Breast epithelium (tissue), 3 donors: ENCODE measurements around the gene SEMA4C.

Experiments
- CTCF ChIP-seq, 3 donors: fragments of 450-650 bp; IDR thresholded peaks; one replicate each; pipeline ENCODE4 v1.5.1; 2016 to 2017; ENCODE audit warnings: antibody characterized with exemption in 3 of 3, mild to moderate bottlenecking in 3 of 3, moderate library complexity in 3 of 3
- POLR2A ChIP-seq: fragments of 450-650 bp; IDR thresholded peaks from one replicate; pipeline ENCODE4 v1.6.1; 2016; ENCODE audit warnings: antibody characterized with exemption, mild to moderate bottlenecking, moderate library complexity

GRCh38 chr2:96891591-96892333, 21.9 kb upstream of the SEMA4C start:
- no peak for TF ChIP-seq CTCF (IDR thresholded peaks at IDR 0.05)
- no peak for TF ChIP-seq POLR2A
